Fibroblast of upper back skin (primary cell): Measurements from ENCODE around the gene FAF1.
"Not testable (repeated sequence)": the region's sequence is repeated elsewhere in the genome, so short reads cannot be mapped to it uniquely, and the experiment has no call there.

ENCODE experiments used
- DNase-seq: peaks from one replicate; pipeline ENCODE4 v3.0.0-alpha.2; 2013

The FAF1 gene

GRCh38 chr1:50527987-50528320 lies 432.1 kb downstream of the FAF1 start:
- not testable (repeated sequence) for DNase-seq

- DNase-seq, result no peak
Observed at GRCh38 chr1:50527249-50527986, 432.6 kb downstream of the FAF1 start.

- DNase-seq, result no peak
Observed at GRCh38 chr1:50526431-50526830, 433.6 kb downstream of the FAF1 start.

- no peak for DNase-seq
Observed at GRCh38 chr1:50523548-50523947, 436.5 kb downstream of the FAF1 start.

GRCh38 chr1:50522691-50523342 lies 437.2 kb downstream of the FAF1 start:
- DNase-seq, result no peak

- no peak for DNase-seq
Observed at GRCh38 chr1:50521703-50522102, 438.4 kb downstream of the FAF1 start.

GRCh38 chr1:50517488-50517887 lies 442.6 kb downstream of the FAF1 start:
- no peak for DNase-seq

- no peak for DNase-seq
Observed at GRCh38 chr1:50516056-50516455, 444.0 kb downstream of the FAF1 start.

GRCh38 chr1:50508040-50508586 lies 452.0 kb downstream of the FAF1 start:
- no peak for DNase-seq

- DNase-seq, result no peak
Observed at GRCh38 chr1:50505427-50505826, 454.6 kb downstream of the FAF1 start.

GRCh38 chr1:50503515-50503914 lies 456.6 kb downstream of the FAF1 start:
- no peak for DNase-seq

- no peak for DNase-seq
Observed at GRCh38 chr1:50502147-50502546, 457.9 kb downstream of the FAF1 start.

GRCh38 chr1:50497007-50497406 lies 463.1 kb downstream of the FAF1 start:
- no peak for DNase-seq

- DNase-seq, result no peak
Observed at GRCh38 chr1:50493710-50494109, 466.4 kb downstream of the FAF1 start.

GRCh38 chr1:50492142-50492541 lies 467.9 kb downstream of the FAF1 start:
- no peak for DNase-seq

- no peak for DNase-seq
Observed at GRCh38 chr1:50491142-50491541, 468.9 kb downstream of the FAF1 start.

- no peak for DNase-seq
Observed at GRCh38 chr1:50490640-50491039, 469.4 kb downstream of the FAF1 start.

- DNase-seq, result no peak
Observed at GRCh38 chr1:50488876-50489275, 471.2 kb downstream of the FAF1 start.

- no peak for DNase-seq
Observed at GRCh38 chr1:50488356-50488755, 471.7 kb downstream of the FAF1 start.

- no peak for DNase-seq
Observed at GRCh38 chr1:50487725-50488124, 472.3 kb downstream of the FAF1 start.

- no peak for DNase-seq
Observed at GRCh38 chr1:50481142-50481736, 478.8 kb downstream of the FAF1 start.

GRCh38 chr1:50476800-50477199 lies 483.3 kb downstream of the FAF1 start:
- DNase-seq, result no peak

GRCh38 chr1:50474859-50475809 lies 484.9 kb downstream of the FAF1 start:
- DNase-seq, result no peak
